ENCODE results near the gene ATP8A2. TPM values are rescaled to one million over a fixed set of nuclear protein-coding genes. Genes with fewer than 3 reads are reported as not detected.
A peak's percentile ranks its signal among the peaks of the same experiment; 100 is the strongest.

Gene ATP8A2
- total and polyA plus RNA-seq, 4 donors = 0.01 to 0.08 (median 0.05) TPM; not detected in 1

DNA sequence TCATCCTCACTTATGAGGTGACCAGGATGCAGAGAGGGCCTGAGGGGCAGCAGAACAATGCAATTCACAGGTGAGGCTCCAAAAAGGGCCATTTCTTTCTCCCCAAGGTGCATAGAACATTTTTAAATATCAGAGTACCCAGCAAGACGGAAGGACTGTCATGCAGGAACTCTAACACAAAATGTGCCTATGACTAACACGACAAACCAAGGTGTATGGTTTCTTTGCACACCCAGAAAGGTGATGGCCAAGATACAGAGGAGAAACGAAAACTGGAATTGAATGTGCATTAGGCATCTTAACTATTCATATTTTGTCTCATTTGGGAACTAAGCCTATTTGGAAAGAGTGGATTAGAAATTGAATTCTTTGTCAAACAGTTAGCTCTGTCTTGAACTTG lies 650.2 kb downstream of the ATP8A2 start:
- Histone ChIP-seq H3K36me3 (ENCODE audit: control insufficient read depth in 4 of 4, insufficient read depth in 3 of 4, low read depth in 1 of 4, low read length in 3 of 4) (no peaks in the 10 kb centered on the region), H3K4me1 (ENCODE audit: control insufficient read depth in 4 of 4, insufficient read depth in 4 of 4, low read length in 3 of 4) (no peaks in the 10 kb centered on the region), H3K27ac (ENCODE audit: low read depth in 1 of 2, low read length in 2 of 2) (no peak overlapping the region), H3K27me3 (ENCODE audit: control insufficient read depth in 4 of 4, insufficient read depth in 4 of 4, low read length in 3 of 4) (no peaks in the 10 kb centered on the region), H3K9me3 (ENCODE audit: control insufficient read depth in 4 of 4, low read length in 3 of 4) (no peaks in the 10 kb centered on the region), H3K9ac (ENCODE audit: low read depth in 1 of 2, low read length in 2 of 2) (no peak overlapping the region), H3K4me3 (ENCODE audit: low read depth in 1 of 3, low read length in 3 of 3) (no peak overlapping the region)
- DNase-seq (ENCODE audit: low spot score) = no peak
- TF ChIP-seq NR2F2 (IDR thresholded peaks at IDR 0.05) = no peak
- TF ChIP-seq CTCF (IDR thresholded peaks at IDR 0.05; ENCODE audit: low read depth, low read length, missing input control) = no peak
- no peak for TF ChIP-seq HNF4A (conservative IDR thresholded peaks at IDR 0.05)
- TF ChIP-seq JUND (IDR thresholded peaks at IDR 0.05) = no peak
- no peak for TF ChIP-seq ATF3 (IDR thresholded peaks at IDR 0.05)
- TF ChIP-seq GABPA (IDR thresholded peaks at IDR 0.05 in 1 of 2, conservative IDR thresholded peaks at IDR 0.05 in 1 of 2) = no peak
- TF ChIP-seq FOXA1 (IDR thresholded peaks at IDR 0.05) = no peak
- 81% methylated on average over 3 of the region's 3 CpGs for WGBS

DNA sequence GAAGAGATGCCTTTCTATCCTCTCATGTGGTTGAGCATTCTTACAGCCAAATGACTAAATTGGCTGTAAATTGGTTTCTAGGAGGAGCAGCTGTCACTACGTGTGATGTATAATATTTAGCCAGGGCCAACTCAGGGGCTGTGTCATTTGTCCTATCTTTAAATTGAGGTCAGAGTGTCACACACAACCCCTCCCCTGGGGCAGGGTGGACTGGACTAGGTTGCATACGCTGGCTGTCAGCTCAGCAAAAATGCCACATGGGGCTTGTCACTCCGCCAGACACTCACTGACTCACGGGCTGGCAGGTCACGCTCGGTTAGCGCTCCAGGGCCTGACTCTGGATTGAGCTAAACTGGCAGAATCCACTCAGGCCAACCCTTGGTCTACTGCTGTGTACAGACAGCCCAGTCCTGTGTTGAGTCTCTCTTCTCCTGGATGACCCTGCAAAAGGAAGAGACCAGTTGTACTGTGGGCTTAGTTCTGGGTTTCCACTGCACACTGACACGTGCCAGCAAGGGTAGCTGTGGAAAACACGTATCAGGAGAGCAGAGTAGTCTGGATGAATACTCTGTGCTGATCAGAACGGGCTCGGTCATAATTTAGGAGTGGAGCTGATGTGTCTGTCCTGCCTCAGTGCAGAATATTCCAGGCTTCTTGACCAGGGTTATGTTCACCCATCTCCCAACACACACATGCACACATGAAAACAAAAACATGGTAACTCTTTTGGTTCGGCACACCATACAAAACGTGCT lies 650.9 kb downstream of the ATP8A2 start:
- TF ChIP-seq FOXA1 (IDR thresholded peaks at IDR 0.05) = no peak
- TF ChIP-seq EGR1 (IDR thresholded peaks at IDR 0.05; ENCODE audit: low read depth in 2 of 2) = no peak
- TF ChIP-seq NR2F2 (IDR thresholded peaks at IDR 0.05) = no peak
- TF ChIP-seq GABPA (IDR thresholded peaks at IDR 0.05 in 1 of 2, conservative IDR thresholded peaks at IDR 0.05 in 1 of 2) = no peak
- TF ChIP-seq MAX (IDR thresholded peaks at IDR 0.05) = no peak
- TF ChIP-seq ATF3 (IDR thresholded peaks at IDR 0.05) = no peak
- TF ChIP-seq, protein P1, sequence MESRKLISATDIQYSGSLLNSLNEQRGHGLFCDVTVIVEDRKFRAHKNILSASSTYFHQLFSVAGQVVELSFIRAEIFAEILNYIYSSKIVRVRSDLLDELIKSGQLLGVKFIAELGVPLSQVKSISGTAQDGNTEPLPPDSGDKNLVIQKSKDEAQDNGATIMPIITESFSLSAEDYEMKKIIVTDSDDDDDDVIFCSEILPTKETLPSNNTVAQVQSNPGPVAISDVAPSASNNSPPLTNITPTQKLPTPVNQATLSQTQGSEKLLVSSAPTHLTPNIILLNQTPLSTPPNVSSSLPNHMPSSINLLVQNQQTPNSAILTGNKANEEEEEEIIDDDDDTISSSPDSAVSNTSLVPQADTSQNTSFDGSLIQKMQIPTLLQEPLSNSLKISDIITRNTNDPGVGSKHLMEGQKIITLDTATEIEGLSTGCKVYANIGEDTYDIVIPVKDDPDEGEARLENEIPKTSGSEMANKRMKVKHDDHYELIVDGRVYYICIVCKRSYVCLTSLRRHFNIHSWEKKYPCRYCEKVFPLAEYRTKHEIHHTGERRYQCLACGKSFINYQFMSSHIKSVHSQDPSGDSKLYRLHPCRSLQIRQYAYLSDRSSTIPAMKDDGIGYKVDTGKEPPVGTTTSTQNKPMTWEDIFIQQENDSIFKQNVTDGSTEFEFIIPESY (IDR thresholded peaks at IDR 0.05) = no peak
- TF ChIP-seq REST (IDR thresholded peaks at IDR 0.05) = no peak
- TF ChIP-seq RAD21 (IDR thresholded peaks at IDR 0.05) = no peak
- TF ChIP-seq HNF4A (conservative IDR thresholded peaks at IDR 0.05) = no peak
- TF ChIP-seq YY1 (IDR thresholded peaks at IDR 0.05) = no peak
- TF ChIP-seq JUND (IDR thresholded peaks at IDR 0.05) = no peak
- no peak for TF ChIP-seq SP1 (IDR thresholded peaks at IDR 0.05)
- no peak for TF ChIP-seq RXRA (IDR thresholded peaks at IDR 0.05)
- no peaks in the 10 kb centered on the region for H3K9me3 ChIP-seq (ENCODE audit: control insufficient read depth in 4 of 4, low read length in 3 of 4)
- no peak overlapping the region for H3K9ac ChIP-seq (ENCODE audit: low read depth in 1 of 2, low read length in 2 of 2)
- 52% methylated on average over 13 of the region's 13 CpGs for WGBS
- no peak overlapping the region for H3K4me3 ChIP-seq (ENCODE audit: low read depth in 1 of 3, low read length in 3 of 3)
- peak; percentile 46 for DNase-seq (ENCODE audit: low spot score)
- H3K36me3 ChIP-seq (ENCODE audit: control insufficient read depth in 4 of 4, insufficient read depth in 3 of 4, low read depth in 1 of 4, low read length in 3 of 4) = no peaks in the 10 kb centered on the region
- no peaks in the 10 kb centered on the region for H3K27me3 ChIP-seq (ENCODE audit: control insufficient read depth in 4 of 4, insufficient read depth in 4 of 4, low read length in 3 of 4)
- H3K4me1 ChIP-seq (ENCODE audit: control insufficient read depth in 4 of 4, insufficient read depth in 4 of 4, low read length in 3 of 4) = no peaks in the 10 kb centered on the region
- no peak overlapping the region for H3K27ac ChIP-seq (ENCODE audit: low read depth in 1 of 2, low read length in 2 of 2)

Data from liver (tissue), 9 donors.